H1 (cell line): ENCODE data around the gene RHEB. TPM values are rescaled to one million over a fixed set of nuclear protein-coding genes. Genes with fewer than 3 reads are reported as not detected.

Source experiments
- microRNA-seq, 2 experiments: library from miRNA; unstranded; fragments of <30 nt; microRNA quantifications; one replicate each; pipeline versions ENCODE4 to v1.2.0, GENCODE V29; 2016 to 2020; ENCODE audit warnings: borderline microRNAs expressed in 2 of 2, borderline number of aligned reads in 2 of 2, borderline replicate concordance in 1 of 2
- polyA plus RNA-seq, 7 experiments: library from polyadenylated mRNA; depleted of rRNA in 3 of 7; stranded (reverse) in 5 of 7; unstranded in 2 of 7; fragments of >200 nt in 5 of 7; fragments of 200-250 nt in 2 of 7; gene quantifications; 1 replicate in 5 of 7; 2 replicates in 1 of 7; 4 replicates in 1 of 7; pipeline versions ENCODE4 v1.2.1 to v1.2.3, GENCODE V29; 2011 to 2013; ENCODE audit warnings: missing spikeins in 2 of 7, mixed read lengths in 2 of 7
- small RNA-seq: library from polyadenylated mRNA; stranded (forward); fragments of <200 nt; extraction: miRNeasy Mini kit (QIAGEN cat#:217004); gene quantifications from one replicate; pipeline ENCODE3, GENCODE V24; 2013; ENCODE audit not compliant: insufficient read depth
- total RNA-seq: library from RNA; stranded (reverse); fragmentation: NEBNext Ultra II Directional; extraction: Animal tissue kit (Norgen Biotek cat#: 25700); gene quantifications from 2 replicates; pipeline ENCODE4 v1.2.1, GENCODE V29; 2021

The RHEB gene
- total and polyA plus RNA-seq, 2 of the 8 experiments (the other 6 are each of a cell fraction or from before 2014, with no cell fraction given): 60.8 to 132 TPM

Small RNA genes within 50 kb of the gene (microRNA-seq; reads per million reads assigned to microRNA genes)
- 0 reads per million in 2 experiments for gene MIR3907

Small RNA genes within 50 kb of the gene (small RNA-seq; reads per million reads assigned to genes)
- gene MIR3907 (0.51 reads per million), gene RN7SL76P (not detected)

Other genes starting within 250 kb of the RHEB start
- 37.7 and 43.5 TPM in 2 replicates for gene NUB1, start 178.1 kb downstream of the RHEB start, total RNA-seq
- gene NUB1, start 178.1 kb downstream of the RHEB start, polyA plus RNA-seq (2011; rRNA removed): 20.5 and 22.1 TPM in 2 replicates
- 14.9 and 15.8 TPM in 2 replicates for gene WDR86, start 109.9 kb downstream of the RHEB start, total RNA-seq
- gene WDR86, start 109.9 kb downstream of the RHEB start, polyA plus RNA-seq (2011; rRNA removed): 12.7 and 22.1 TPM in 2 replicates
- gene CRYGN, start 79.8 kb downstream of the RHEB start, total RNA-seq: 1.0 and 1.6 TPM in 2 replicates
- 0.98 and 1.3 TPM in 2 replicates for gene CRYGN, start 79.8 kb downstream of the RHEB start, polyA plus RNA-seq (2011; rRNA removed)